NCI-H128 (cell line): ENCODE results near the gene PRELID1.
A peak's percentile ranks its signal among the peaks of the same experiment; 100 is the strongest.

Source experiments
- DNase-seq: peaks from one replicate; lab custom pipeline; 2025; ENCODE audit not compliant: unreplicated experiment; lab: John Stamatoyannopoulos, UW

The PRELID1 gene

GRCh38 chr5:177312649-177313181 lies 9.1 kb downstream of the PRELID1 start:
- DNase-seq, result no peak

DNA sequence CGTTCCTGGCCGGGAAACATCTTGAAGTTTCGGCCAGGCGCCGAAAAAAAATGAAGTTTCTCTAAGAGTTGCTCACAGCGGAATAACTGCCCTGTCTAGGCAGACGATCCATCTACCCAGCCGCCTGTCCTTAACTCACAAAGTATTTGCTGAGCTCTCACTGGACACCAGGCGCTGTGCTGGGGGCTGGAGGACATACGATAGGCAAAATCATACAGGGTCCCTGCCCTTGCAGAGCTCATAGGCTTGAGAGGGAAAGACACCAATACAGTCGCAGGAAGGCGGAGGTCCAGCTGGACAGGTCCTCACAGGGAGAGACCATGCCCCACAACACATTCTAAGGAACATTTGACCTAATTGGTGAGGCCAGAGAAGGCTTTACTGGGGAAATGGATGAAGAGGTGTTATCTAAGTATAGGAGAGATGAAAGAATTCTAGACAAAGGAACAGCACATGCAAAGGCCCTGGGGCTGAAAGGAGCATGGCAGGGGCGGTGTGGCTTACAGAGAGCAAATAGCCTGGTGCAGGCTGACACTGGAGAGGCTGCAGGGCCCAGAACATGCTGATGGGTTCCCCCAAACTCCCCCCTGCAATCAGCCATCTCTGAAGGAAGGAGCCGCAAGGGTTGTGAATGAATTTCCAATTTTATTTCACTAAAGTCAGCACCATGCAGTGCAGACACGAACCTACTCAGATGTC lies 10.1 kb downstream of the PRELID1 start:
- DNase-seq, result no peak

DNA sequence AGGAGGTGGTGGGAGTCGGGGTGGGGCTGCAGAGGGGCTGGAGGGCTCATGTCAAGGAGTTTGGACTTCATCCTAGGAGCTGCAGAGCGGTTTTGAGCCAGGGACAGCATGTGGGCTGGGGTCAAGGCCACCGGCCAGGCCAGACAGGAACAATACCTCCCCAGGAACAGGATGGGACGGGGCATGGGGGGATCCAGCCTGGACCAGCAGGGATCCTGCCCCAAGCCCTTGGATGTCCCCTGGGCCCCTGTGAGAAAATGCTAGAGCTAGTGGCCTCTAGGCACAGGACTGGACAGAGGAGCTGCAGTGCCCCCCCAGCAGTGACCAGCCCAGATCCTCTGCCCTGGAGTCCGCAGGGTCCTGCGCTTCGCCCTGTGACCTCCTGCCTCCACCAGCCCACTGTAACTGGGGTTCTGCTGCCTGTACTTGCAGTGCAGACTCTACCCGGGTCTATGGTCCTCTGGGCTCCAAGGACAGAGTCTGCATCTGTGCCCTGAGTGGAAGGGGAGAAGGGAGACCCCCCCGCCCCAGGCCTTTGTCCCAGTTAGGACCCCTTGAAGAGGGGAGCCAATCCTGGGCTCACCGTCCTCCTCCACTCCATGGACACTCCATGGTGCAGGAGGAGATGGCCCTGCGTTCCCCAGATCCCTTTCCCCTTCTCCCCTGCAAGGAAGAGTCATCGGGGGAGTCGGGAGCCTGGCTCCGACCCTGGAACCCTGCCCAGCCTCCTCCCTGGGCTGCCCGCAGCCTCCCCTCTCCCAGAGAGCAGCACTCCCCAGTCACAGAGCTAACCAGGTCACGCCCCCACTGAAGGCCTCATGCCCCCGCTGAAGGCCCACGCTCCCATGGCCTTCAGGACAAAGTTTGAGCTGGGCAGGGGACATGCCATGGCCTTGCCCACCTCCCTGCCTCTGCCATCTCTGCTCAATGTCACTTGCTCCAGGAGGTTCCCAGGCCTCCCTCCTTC lies 11.1 kb downstream of the PRELID1 start:
- no peak for DNase-seq

DNA sequence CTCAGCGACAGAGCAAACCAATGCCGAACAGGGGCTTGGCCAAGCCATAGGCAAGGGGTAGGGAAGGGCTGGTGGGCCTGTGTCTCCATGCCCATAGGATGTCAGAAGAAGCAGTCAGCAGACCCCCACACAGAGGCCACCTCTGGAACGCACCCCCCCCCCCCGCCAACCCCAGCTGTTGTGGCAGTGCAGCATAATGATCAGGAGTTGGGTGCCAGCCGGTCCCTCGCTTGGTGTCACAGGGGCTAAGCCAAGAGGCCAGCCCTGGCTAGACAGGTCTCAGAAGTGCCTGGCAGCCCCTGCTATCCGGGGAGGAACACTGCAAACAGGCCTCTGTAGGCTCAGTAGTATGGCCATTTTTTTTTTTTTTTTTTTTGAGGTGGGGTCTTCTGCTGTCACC lies 11.8 kb downstream of the PRELID1 start:
- no peak for DNase-seq

DNA sequence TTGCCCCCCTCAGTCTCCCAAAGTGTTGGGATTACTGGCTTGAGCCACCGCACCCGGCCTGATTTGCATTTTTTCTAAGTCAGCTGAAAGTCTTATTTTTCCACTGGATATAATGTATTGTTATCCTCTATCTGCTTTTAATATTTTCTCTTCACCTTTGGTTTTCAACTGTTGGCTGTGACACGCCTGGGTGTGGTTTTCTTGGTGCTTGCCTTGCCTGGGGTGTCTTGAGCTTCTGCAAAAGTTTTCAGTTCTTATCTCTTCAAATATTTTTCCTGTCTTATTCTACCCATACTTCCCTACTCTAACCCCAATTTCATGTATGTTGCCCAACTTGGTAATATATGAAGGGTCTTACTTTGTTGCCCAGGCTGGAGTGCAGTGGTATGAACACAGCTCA lies 12.4 kb downstream of the PRELID1 start:
- no peak for DNase-seq

DNA sequence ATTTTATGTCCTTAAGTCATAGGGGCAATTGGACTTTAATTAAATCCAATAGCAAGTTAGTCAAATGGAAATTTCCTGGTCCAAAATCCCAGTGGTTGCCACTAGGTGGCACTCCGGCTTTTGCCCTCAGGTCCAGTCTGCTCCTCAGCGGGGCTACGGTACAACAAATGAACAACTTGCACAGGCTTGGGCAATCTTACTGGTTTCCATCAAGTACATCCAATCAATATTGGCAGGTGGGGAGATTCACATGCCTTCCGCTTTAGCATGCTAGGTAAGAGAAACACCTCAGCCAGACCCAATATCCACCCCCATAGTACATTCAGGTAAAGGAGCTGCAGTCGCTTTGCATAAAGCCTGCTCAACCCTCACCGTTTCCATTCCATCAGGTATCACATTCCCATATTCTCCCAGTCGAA lies 14.4 kb downstream of the PRELID1 start:
- peak; percentile 55 for DNase-seq

- no peak for DNase-seq
These were observed 16.5 kb downstream of the PRELID1 start for GRCh38 chr5:177319913-177320588.

- no peak for DNase-seq
These were observed 17.3 kb downstream of the PRELID1 start for GRCh38 chr5:177320879-177321278.

DNA sequence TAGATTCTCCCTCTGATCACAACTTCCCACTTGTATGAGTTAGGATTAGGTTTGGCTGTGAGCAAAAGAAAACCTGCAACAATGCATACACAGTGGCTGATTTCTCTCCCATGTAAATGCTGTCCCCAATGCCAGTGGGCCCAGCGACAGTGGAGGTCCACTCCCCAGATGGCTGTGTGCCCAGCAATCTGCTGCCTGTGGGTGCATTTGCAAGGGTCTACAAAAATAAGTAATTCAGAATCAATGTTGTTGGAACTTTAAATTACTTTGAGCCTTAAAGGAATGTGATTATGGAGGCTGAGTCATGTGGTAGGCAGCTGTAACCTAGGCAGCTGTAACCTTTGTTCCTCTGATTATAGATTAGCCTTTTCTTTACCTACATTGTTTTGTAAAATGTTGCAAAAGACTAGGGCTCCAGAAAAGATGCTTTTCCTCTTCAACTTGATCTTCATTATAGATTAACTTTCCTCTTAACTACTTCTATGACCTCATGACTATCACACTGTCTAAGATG lies 22.3 kb downstream of the PRELID1 start:
- no peak for DNase-seq

DNA sequence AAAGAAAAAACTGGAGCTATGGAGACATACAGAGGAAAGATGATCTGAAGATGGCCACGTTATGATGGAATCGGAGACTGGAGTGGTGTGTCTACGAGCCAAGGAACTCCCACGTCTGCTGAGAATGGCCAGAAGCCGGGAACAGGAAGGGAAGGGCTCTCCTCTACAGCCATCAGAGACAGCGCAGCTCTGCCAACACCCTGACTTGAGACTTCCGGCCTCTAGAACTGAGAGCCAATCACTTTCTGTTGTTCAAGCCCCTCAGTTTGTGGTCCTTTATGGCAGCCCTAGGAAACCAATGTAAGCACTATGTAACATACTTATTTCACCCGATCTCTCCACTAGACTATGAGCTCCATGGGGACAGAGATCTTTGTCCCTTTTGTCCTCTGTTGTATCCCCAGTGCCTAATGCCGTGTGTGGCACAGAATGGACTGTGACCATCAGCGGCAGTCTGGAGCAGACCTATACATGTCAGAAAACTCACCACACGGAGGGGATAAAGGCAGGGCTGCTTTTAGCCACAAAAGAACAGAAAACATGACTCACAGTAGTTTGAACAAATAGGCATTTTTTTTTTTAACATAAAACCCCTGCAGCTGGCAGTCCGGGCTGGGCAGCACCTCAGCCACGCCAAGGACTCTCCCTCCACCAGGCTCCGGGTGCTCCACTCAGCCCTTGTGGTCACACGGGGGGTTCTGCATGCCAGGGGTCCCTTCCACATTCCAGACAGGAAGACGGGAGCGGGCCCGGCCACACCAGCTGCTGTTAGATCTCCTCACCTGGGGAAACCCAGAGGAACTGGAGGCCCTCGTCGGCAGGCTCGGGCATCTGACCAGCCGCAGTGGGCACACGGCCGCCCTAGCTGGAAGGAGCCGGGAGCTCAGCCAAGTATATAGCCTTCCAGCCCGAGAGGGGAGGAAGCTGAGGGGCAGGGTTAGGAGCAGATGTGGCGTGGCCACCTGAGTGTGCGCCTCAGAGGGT lies 24.2 kb downstream of the PRELID1 start:
- DNase-seq, result no peak

DNA sequence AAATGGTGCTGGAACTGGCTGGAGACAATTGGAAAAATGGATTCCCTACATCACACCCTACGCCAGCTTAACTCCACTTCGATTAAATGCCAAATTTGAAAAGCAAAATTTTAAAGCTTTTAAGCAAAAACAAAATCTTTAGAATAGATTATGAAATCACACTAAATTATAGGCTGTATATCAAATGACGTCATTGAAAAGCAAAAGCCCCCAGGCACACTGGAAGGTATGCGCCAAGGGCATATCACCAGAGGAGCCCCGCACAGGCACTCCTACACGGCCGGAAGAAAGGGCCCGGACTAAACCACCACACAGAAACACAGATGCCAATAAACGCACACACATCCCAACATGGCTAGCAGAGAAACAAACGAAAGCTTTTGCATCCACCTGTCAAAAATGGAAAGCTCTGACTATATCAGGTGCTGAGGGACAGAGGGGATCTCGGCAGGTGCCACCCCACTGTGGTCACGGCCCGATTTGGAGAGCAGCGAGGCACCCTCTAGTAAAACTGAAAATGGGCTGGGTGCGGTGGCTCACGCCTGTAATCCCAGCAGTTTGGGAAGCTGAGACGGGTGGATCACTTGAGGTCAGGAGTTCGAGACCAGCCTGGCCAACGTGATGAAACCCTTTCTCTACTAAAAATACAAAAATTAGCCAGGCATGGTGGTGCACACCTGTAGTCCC lies 25.1 kb downstream of the PRELID1 start:
- DNase-seq, result no peak

GRCh38 chr5:177329883-177330282 lies 26.3 kb downstream of the PRELID1 start:
- no peak for DNase-seq

DNA sequence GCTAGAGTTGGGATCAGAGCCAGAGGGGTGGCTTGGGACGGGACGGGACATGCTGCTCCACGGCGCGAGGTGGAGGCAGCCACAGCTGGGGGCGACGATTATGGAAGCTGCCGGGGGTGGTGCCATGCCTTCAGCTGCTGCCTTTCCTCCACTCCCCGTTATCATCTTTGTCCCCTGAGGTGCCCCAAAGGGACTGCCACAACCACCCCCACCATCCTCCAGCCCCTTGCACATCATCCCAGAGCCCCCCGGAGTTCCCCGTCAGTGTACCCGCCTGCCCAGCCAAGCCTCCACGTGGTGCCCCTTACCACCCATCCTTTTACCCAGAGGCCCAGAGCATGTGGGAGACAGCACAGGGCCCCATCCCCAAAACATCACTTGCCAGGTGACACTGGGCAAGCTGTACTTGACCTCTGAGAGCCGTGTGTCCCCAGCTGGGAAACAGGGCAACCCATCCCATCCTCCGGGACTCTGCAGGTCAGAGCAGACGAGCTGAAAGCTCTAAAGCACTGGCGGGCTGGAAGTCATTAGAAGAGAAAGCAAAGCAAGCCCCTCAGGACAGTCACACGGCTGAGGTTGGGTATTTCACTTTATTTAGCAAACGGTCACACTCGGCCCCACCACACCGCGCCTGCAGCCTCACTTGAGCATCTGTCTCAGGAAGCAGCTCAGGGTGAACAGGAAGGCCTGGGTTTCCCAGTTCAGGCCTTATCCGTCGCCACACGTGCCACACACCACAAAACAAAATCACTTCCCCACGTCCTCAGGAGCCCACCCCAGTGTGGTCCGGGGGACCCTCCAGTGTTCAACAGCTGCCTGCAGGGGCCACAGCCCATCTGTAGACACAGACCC lies 27.6 kb downstream of the PRELID1 start:
- no peak for DNase-seq

DNA sequence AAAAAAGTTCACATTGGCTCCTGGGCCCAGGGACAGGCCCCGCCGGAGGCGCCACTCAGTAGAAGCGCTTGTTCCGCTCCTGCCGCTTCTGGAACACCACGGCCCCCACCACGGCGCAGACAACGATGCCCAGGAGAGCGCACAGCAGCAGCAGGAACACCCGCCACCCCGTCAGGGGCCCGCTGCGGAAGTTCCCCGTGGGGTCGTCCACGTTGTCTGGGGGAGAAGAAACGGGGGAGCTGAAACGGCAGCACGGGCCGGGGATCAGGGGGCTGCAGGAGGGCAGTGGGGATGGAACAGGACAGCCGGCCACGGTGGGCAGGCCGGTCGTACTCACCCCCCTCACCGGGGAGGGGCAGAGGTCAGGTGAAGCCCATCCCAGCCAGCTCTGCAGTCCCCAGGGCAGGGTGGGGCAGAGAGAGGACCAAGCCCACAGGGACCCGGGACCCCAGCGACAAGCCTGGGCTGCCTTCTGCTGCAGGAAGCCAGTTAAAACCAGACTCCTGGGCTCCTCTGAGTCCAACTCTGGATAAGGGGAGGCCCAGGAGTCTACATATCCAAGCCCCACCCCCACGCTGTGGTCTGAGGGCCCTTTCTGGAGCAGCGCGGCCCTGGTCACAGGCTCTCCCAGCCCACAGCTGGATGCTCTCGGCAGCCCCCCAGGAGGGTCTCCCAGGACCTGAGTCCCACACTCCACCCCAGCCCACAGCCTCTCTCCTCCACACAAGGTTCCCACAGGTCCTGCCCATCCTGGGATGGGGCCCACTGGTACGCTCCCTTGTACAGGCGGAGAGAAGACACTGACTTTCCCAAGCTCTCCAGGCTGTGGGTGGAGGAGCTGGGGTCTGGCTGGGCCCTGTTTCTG lies 28.7 kb downstream of the PRELID1 start:
- no peak for DNase-seq

- DNase-seq, result no peak
These were observed 29.3 kb downstream of the PRELID1 start for GRCh38 chr5:177332896-177333260.

DNA sequence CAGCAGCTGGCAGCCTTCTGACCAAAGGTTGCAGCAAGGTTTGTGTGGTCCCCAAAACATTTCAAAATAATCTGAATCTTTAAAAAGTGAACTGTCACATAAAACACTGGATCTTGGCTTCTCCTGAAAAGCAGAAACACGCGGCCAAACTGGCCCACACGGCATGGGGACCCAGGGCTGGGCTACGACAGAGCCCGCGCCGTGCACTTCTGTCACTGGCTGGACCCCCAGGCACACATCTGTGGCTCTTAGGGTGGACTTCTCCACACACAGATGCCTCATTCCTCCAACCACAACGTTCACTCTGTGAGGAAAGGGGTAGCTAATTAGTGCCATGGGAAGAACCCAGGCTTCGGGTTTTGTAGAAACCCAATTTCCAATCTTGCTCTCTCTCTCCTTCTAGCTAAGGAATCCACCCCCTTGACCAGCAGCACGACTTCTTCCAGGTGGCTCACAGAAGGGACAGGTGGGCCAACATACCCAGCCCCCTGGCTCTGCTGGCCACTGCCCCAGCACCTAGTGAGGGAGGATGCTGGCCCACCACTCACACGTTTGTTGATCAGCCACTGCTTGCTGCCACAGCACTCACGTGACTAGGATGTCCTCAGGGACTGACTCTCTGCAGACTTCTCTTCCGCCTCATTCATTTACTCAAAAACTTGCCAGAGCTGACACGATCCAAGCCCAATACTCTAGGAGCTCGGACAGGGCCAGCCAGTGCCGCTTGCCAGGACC lies 30.0 kb downstream of the PRELID1 start:
- no peak for DNase-seq

DNA sequence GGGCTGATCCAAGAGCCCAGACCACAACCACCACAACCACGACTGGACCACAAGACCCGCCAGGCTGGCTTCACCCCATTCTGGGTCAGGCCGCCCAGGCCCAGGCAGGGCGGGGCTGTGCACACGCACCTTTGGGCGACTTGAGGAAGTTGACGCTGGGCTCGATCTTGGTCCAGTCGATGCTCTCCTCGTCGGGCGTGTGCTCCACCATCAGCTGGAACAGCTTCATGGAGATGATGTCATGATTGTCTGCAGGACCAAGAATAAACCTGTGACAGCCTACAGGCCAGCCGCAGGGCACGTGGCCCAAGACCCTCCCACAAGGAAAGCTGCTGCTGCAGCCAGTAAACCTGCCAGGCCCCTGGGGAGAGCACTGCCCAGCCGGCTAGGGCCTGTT lies 30.6 kb downstream of the PRELID1 start:
- no peak for DNase-seq
